IMR-90 (cell line): ENCODE results near the gene HELZ. TPM values are rescaled to one million over a fixed set of nuclear protein-coding genes. Genes with fewer than 3 reads are reported as not detected.

Source experiments
- ATAC-seq: fragments of 200-7000 bp; cut with Tn5 transposase; 2 replicates; pipeline ENCODE4 v1.9.1; 2020; ENCODE audit warnings: low read depth, mild to moderate bottlenecking, moderate library complexity
- BruUV-seq: library from RNA; stranded (reverse); fragments of 400-500 nt; replicated peaks from 2 replicates; lab custom pipeline; 2021; lab: Mats Ljungman, UMichigan
- CTCF ChIA-PET: fragments of 300-600 bp; formaldehyde crosslinking; extraction: SDS; loops from one replicate; lab custom pipeline; 2021; ENCODE audit warnings: antibody characterized with exemption; lab: Yijun Ruan, JAX
- POLR2A ChIA-PET: fragments of 300-600 bp; sonication (Branson Sonifier 250); formaldehyde crosslinking; loops from one replicate; lab custom pipeline; 2022; ENCODE audit warnings: antibody characterized with exemption; ENCODE audit not compliant: unreplicated experiment; lab: Charles Lee
- DNase-seq: peaks from one replicate; pipeline ENCODE4 v3.0.0; 2013
- H2AFZ ChIP-seq: replicated peaks from 2 replicates; pipeline ENCODE3; 2013; ENCODE audit warnings: low read length, mild to moderate bottlenecking; ENCODE audit not compliant: poor library complexity
- H2AK5ac ChIP-seq: 2 replicates; pipeline ENCODE4 v1.6.1; 2013; ENCODE audit warnings: low read depth, low read length, inconsistent platforms
- H2AK9ac ChIP-seq: replicated peaks from 2 replicates; pipeline ENCODE3; 2013; ENCODE audit warnings: mild to moderate bottlenecking, low read depth, low read length, moderate library complexity; ENCODE audit not compliant: poor library complexity
- H2BK120ac ChIP-seq: 2 replicates; pipeline ENCODE4 v1.6.1; 2013; ENCODE audit warnings: low read depth, low read length, inconsistent platforms
- H2BK15ac ChIP-seq: 3 replicates; pipeline ENCODE4 v1.6.1; 2013; ENCODE audit warnings: low read depth, low read length, inconsistent platforms
- H2BK20ac ChIP-seq: 2 replicates; pipeline ENCODE4 v1.6.1; 2013; ENCODE audit warnings: low read depth, mild to moderate bottlenecking, inconsistent platforms, low read length, moderate library complexity
- H2BK5ac ChIP-seq: 2 replicates; pipeline ENCODE4 v1.6.1; 2013; ENCODE audit warnings: mild to moderate bottlenecking, low read depth, low read length, inconsistent platforms; ENCODE audit not compliant: poor library complexity, severe bottlenecking
- H3K14ac ChIP-seq: replicated peaks from 2 replicates; pipeline ENCODE4 v1.6.1; 2013; ENCODE audit warnings: low read depth, low read length, inconsistent platforms
- H3K18ac ChIP-seq: 2 replicates; pipeline ENCODE4 v1.6.1; 2013; ENCODE audit warnings: low read depth, low read length, control low read depth
- H3K23ac ChIP-seq: 2 replicates; pipeline ENCODE4 v1.6.1; 2013; ENCODE audit warnings: low read depth, low read length, inconsistent platforms
- H3K27ac ChIP-seq: 2 replicates; pipeline ENCODE4 v1.5.1; 2013; ENCODE audit warnings: mild to moderate bottlenecking, control low read depth, low read length; ENCODE audit not compliant: insufficient read depth
- H3K27me3 ChIP-seq: 2 replicates; pipeline ENCODE4 v1.6.1; 2013; ENCODE audit warnings: low read length; ENCODE audit not compliant: control insufficient read depth, insufficient read depth
- H3K36me3 ChIP-seq: 2 replicates; pipeline ENCODE4 v1.6.1; 2013; ENCODE audit warnings: low read length, mixed read lengths; ENCODE audit not compliant: control insufficient read depth, insufficient read depth
- H3K4ac ChIP-seq: 2 replicates; pipeline ENCODE4 v1.6.1; 2013; ENCODE audit warnings: low read depth, low read length, inconsistent platforms
- H3K4me1 ChIP-seq: 2 replicates; pipeline ENCODE4 v1.6.1; 2013; ENCODE audit warnings: low read length, mixed read lengths; ENCODE audit not compliant: control insufficient read depth, insufficient read depth
- H3K4me2 ChIP-seq: 2 replicates; pipeline ENCODE4 v1.6.1; 2013; ENCODE audit warnings: low read depth, mild to moderate bottlenecking, control low read depth, low read length, moderate library complexity
- H3K4me3 ChIP-seq: 2 replicates; pipeline ENCODE4 v1.5.1; 2013; ENCODE audit warnings: low read depth, mild to moderate bottlenecking, control low read depth, low read length, moderate library complexity; ENCODE audit not compliant: insufficient read depth
- H3K56ac ChIP-seq: 2 replicates; pipeline ENCODE4 v1.6.1; 2013; ENCODE audit warnings: low read length, inconsistent platforms; ENCODE audit not compliant: insufficient read depth; ENCODE audit errors: extremely low read depth
- H3K79me1 ChIP-seq, 2 experiments: 2 replicates each; pipeline ENCODE4 v1.6.1; 2013; ENCODE audit warnings: low read length in 2 of 2, inconsistent platforms in 1 of 2, low read depth in 1 of 2
- H3K9ac ChIP-seq: 2 replicates; pipeline ENCODE4 v1.6.1; 2013; ENCODE audit warnings: low read depth, low read length, control low read depth
- H3K9me1 ChIP-seq: 2 replicates; pipeline ENCODE4 v1.6.1; 2013; ENCODE audit warnings: low read length, inconsistent platforms; ENCODE audit not compliant: insufficient read depth
- H3K9me3 ChIP-seq: 2 replicates; pipeline ENCODE4 v1.6.1; 2013; ENCODE audit warnings: low read length; ENCODE audit not compliant: control insufficient read depth, insufficient read depth
- H4K20me1 ChIP-seq: 2 replicates; pipeline ENCODE4 v1.6.1; 2013; ENCODE audit warnings: low read length, inconsistent platforms; ENCODE audit not compliant: insufficient read depth
- H4K5ac ChIP-seq: 2 replicates; pipeline ENCODE4 v1.6.1; 2013; ENCODE audit warnings: mild to moderate bottlenecking, low read depth, low read length, control low read depth
- H4K8ac ChIP-seq, 2 experiments: 2 replicates each; pipeline ENCODE4 v1.6.1; 2013; ENCODE audit warnings: low read depth in 2 of 2, low read length in 2 of 2, control low read depth in 1 of 2, inconsistent platforms in 1 of 2
- H4K91ac ChIP-seq: 2 replicates; pipeline ENCODE4 v1.6.1; 2013; ENCODE audit warnings: low read depth, low read length, inconsistent platforms; ENCODE audit not compliant: insufficient read depth
- CEBPB ChIP-seq: IDR thresholded peaks from 2 replicates; pipeline ENCODE4 v1.6.1; 2012; ENCODE audit warnings: low read depth, low read length, improper control_type of control experiment
- CHD1 ChIP-seq: IDR thresholded peaks from 2 replicates; pipeline ENCODE4 v1.6.1; 2012; ENCODE audit warnings: low read depth, low read length, improper control_type of control experiment
- MAFK ChIP-seq: IDR thresholded peaks from 2 replicates; pipeline ENCODE4 v1.6.1; 2012; ENCODE audit warnings: low read depth, low read length, improper control_type of control experiment
- MAZ ChIP-seq: IDR thresholded peaks from 2 replicates; pipeline ENCODE4 v1.6.1; 2012; ENCODE audit warnings: low read depth, mild to moderate bottlenecking, low read length, improper control_type of control experiment, moderate library complexity, borderline replicate concordance
- MXI1 ChIP-seq: IDR thresholded peaks from 2 replicates; pipeline ENCODE4 v1.6.1; 2012; ENCODE audit warnings: low read depth, mild to moderate bottlenecking, low read length, moderate library complexity, borderline replicate concordance
- NFE2L2 ChIP-seq: fragments of 150-350 bp; IDR thresholded peaks from 2 replicates; pipeline ENCODE4 v1.6.1; 2016; ENCODE audit warnings: low read depth, mild to moderate bottlenecking, low read length
- POLR2A ChIP-seq: IDR thresholded peaks from 2 replicates; pipeline ENCODE4 v1.6.1; 2012; ENCODE audit warnings: mild to moderate bottlenecking, low read depth, low read length
- WGBS, 2 experiments: methylation state at CpG; one replicate each; pipeline versions ENCODE4 v1.1.5 to v1.1.7; 2013; ENCODE audit warnings: missing lambda C conversion rate in 2 of 2; ENCODE audit not compliant: insufficient read length in 1 of 2; ENCODE audit errors: extremely low coverage in 2 of 2; 5-methylcytosine and 5-hydroxymethylcytosine counted together
- dilution Hi-C: fragments of 300-500 bp; cut with HindIII; formaldehyde crosslinking; loops from one replicate; pipeline ENCODE4 v1.14.3; 2018; ENCODE audit warnings: low sequenced_read_pairs; ENCODE audit not compliant: unreplicated experiment
- in situ Hi-C: fragments of 300-500 bp; cut with MboI; formaldehyde crosslinking; loops from 3 replicates; pipeline ENCODE4 v1.14.3; 2019; ENCODE audit warnings: low sequenced_read_pairs, inconsistent platforms, mixed read lengths
- intact Hi-C: fragments of 100-400 bp; cut with micrococcal nuclease; formaldehyde crosslinking; loops from 2 replicates; pipeline ENCODE4 v1.10.0; 2022
- polyA plus RNA-seq, 3 experiments: library from polyadenylated mRNA; depleted of rRNA; stranded (reverse); fragments of >200 nt; gene quantifications; 2 replicates each; pipeline ENCODE4 v1.2.3, GENCODE V29; 2012; ENCODE audit warnings: low replicate concordance in 1 of 3
- total RNA-seq: library from RNA; depleted of rRNA; stranded (reverse); fragments of >200 nt; gene quantifications from 2 replicates; pipeline ENCODE4 v1.2.3, GENCODE V29; 2012

The HELZ gene
- total and polyA plus RNA-seq, 2 of the 4 experiments (the other 2 are of a cell fraction) = 8.0 to 60.6 TPM

- BruUV-seq = no TSS peak
- Histone ChIP-seq H2BK15ac (no peak overlapping the region), H3K36me3 (peaks cover 4% of the 10 kb centered on the region), H3K4me2 (peak overlapping the region; percentile 80; the same call in 1 of the 2 replicates), H4K8ac (peak overlapping the region in 1 of 2 experiments; percentile 50; a peak in 2 of 4 replicates), H4K20me1 (no peaks in the 10 kb centered on the region), H2BK20ac (no peak overlapping the region; the same call in 1 of the 2 replicates), H4K5ac (no peak overlapping the region; the same call in 1 of the 2 replicates), H3K27me3 (no peaks in the 10 kb centered on the region), H2BK5ac (peak overlapping the region; percentile 74), H2AK5ac (no peak overlapping the region), H3K4ac (peak overlapping the region; percentile 52; the same call in 1 of the 2 replicates), H3K56ac (no peak overlapping the region), H2AK9ac (no peak overlapping the region), H3K23ac (peak overlapping the region; percentile 28; the same call in 1 of the 2 replicates), H3K18ac (peak overlapping the region; percentile 69; the same call in 1 of the 2 replicates), H2AFZ (no peak overlapping the region), H3K27ac (peak overlapping the region; percentile 64; the same call in 1 of the 2 replicates), H3K4me3 (no peak overlapping the region), H3K4me1 (peaks cover 9% of the 10 kb centered on the region), H3K9ac (no peak overlapping the region), H3K9me3 (no peaks in the 10 kb centered on the region), H3K9me1 (peaks cover 10% of the 10 kb centered on the region), H2BK120ac (no peak overlapping the region; the same call in 1 of the 2 replicates), H3K14ac (0 out of 2 replicates have a peak overlapping the region, but pooled peaks have one; percentile 38), H4K91ac (no peak overlapping the region), H3K79me1 (peaks cover 12 to 30% of the 10 kb centered on the region in 2 experiments; a peak in 3 of 4 replicates)
- TF ChIP-seq CEBPB = peak; percentile 92
- no peak for TF ChIP-seq MAFK
- TF ChIP-seq MXI1 = no peak
- TF ChIP-seq MAZ = no peak
- no peak for TF ChIP-seq POLR2A
- TF ChIP-seq NFE2L2 = no peak
- no peak for TF ChIP-seq CHD1
- ATAC-seq = peak; percentile 67
- CTCF ChIA-PET = interaction anchor here (0.5 kb wide), 1 partner anchor 27 kb away, joined by 3 read pairs; no protein-coding TSS in a partner anchor
- intact Hi-C loops = no loop called here
- in situ Hi-C loops = no loop called here
- peak; percentile 72 for DNase-seq
- dilution Hi-C loops = no loop called here
- WGBS, 2 experiments = no CpG with 5 or more reads among the region's 5 CpGs
- POLR2A ChIA-PET = interaction anchor here (0.5 kb wide), 1 partner anchor 11 kb away, joined by 3 read pairs; no protein-coding TSS in a partner anchor
Measured at GRCh38 chr17:67136191-67137025, 108.6 kb downstream of the HELZ start.
